GM23248 (cell line): ENCODE data around the gene C11orf71. TPM values are rescaled to one million over a fixed set of nuclear protein-coding genes. Genes with fewer than 3 reads are reported as not detected.

Source experiments
- DNase-seq: peaks from one replicate; pipeline ENCODE4 v3.0.0-alpha.2; 2015
- H2AFZ ChIP-seq: fragments of 200-600 bp; sonication (generic); 2 replicates; pipeline ENCODE4 v1.6.1; 2016; ENCODE audit warnings: antibody characterized with exemption
- H3F3A ChIP-seq: fragments of 200-600 bp; sonication (generic); 2 replicates; pipeline ENCODE4 v1.6.1; 2016; ENCODE audit warnings: mild to moderate bottlenecking, antibody characterized with exemption, mixed run types; ENCODE audit not compliant: insufficient read depth
- H3K27ac ChIP-seq: fragments of 200-600 bp; sonication (generic); 2 replicates; pipeline ENCODE4 v1.5.1; 2016; ENCODE audit warnings: mild to moderate bottlenecking
- H3K27me3 ChIP-seq: fragments of 200-600 bp; sonication (generic); replicated peaks from 2 replicates; pipeline ENCODE4 v1.6.1; 2016; ENCODE audit warnings: mild to moderate bottlenecking; ENCODE audit not compliant: insufficient read depth
- H3K36me3 ChIP-seq: fragments of 200-600 bp; sonication (generic); 2 replicates; pipeline ENCODE4 v1.6.1; 2016; ENCODE audit warnings: low read depth, mild to moderate bottlenecking
- H3K4me1 ChIP-seq: fragments of 200-600 bp; sonication (generic); 2 replicates; pipeline ENCODE4 v1.6.1; 2016; ENCODE audit warnings: mild to moderate bottlenecking; ENCODE audit not compliant: insufficient read depth
- H3K4me2 ChIP-seq: fragments of 200-600 bp; sonication (generic); one replicate; pipeline ENCODE4 v1.6.1; 2016; ENCODE audit warnings: mild to moderate bottlenecking; ENCODE audit not compliant: unreplicated experiment
- H3K4me3 ChIP-seq: fragments of 200-600 bp; sonication (generic); 2 replicates; pipeline ENCODE4 v1.5.1; 2016; ENCODE audit warnings: mild to moderate bottlenecking
- H3K79me2 ChIP-seq: fragments of 200-600 bp; sonication (generic); 2 replicates; pipeline ENCODE4 v1.6.1; 2016; ENCODE audit warnings: mild to moderate bottlenecking; ENCODE audit not compliant: insufficient read depth
- H3K9ac ChIP-seq: fragments of 200-600 bp; sonication (generic); 2 replicates; pipeline ENCODE4 v1.6.1; 2016; ENCODE audit warnings: mild to moderate bottlenecking
- H3K9me2 ChIP-seq: fragments of 200-600 bp; sonication (generic); 2 replicates; pipeline ENCODE4 v1.6.1; 2016; ENCODE audit warnings: mixed run types, mild to moderate bottlenecking, moderate library complexity; ENCODE audit not compliant: insufficient read depth
- H3K9me3 ChIP-seq: fragments of 200-600 bp; sonication (generic); one replicate; pipeline ENCODE4 v1.6.1; 2017; ENCODE audit warnings: low read depth
- H4K20me1 ChIP-seq: fragments of 200-600 bp; sonication (generic); 2 replicates; pipeline ENCODE4 v1.6.0; 2016; ENCODE audit not compliant: insufficient read depth
- EZH2 ChIP-seq: fragments of 200-600 bp; sonication (generic); IDR thresholded peaks from 2 replicates; pipeline ENCODE4 v1.6.1; 2018; ENCODE audit warnings: antibody characterized with exemption, mild to moderate bottlenecking; ENCODE audit not compliant: insufficient read depth, poor library complexity, severe bottlenecking
- EZH2phosphoT487 ChIP-seq: fragments of 200-600 bp; sonication (generic); IDR thresholded peaks from 2 replicates; pipeline ENCODE4 v1.6.1; 2018; ENCODE audit warnings: antibody characterized with exemption, moderate library complexity, mild to moderate bottlenecking, low read depth; ENCODE audit not compliant: insufficient read depth
- WGBS, 2 experiments: methylation state at CpG; one replicate each; pipeline ENCODE4 v1.1.6; 2015 to 2017; ENCODE audit warnings: low lambda C conversion rate in 2 of 2, low coverage in 1 of 2; ENCODE audit errors: missing lambda C conversion rate in 2 of 2; 5-methylcytosine and 5-hydroxymethylcytosine counted together
- in situ Hi-C: fragments of 300-500 bp; cut with MboI; formaldehyde crosslinking; loops from 2 replicates; pipeline ENCODE4 v1.15.0; 2020
- polyA plus RNA-seq: library from polyadenylated mRNA; unstranded; fragments of >200 nt; fragmentation: Nextera tagmentation; extraction: Ambion mirVana; gene quantifications from 2 replicates; pipeline ENCODE4 v1.2.1, GENCODE V29; 2016
- total RNA-seq: library from RNA; depleted of rRNA; stranded (reverse); fragments of >200 nt; shearing (Covaris generic); gene quantifications from 2 replicates; pipeline ENCODE4 v1.2.3, GENCODE V29; 2014

Gene C11orf71
- total and polyA plus RNA-seq, 2 experiments from 2014 or later = 1.8 to 4.8 TPM

DNA sequence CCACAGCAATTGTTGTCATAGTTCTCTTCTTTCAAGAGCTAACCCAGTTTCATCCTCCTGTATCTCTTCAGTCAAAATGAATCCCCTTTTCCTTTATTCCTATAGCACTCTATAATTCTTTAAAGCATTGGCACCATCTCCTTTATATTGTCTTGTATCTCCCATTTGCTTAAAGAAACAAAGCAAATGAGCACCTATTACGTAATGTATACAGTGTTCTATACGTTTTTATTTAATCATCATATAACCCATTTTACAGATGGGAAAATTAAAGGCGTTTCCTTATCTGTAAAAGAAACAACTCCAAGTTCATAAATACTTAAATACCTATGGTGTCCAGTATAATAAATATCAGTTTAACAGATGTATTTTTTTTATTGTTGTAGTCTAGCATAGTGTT lies 32.6 kb upstream of the C11orf71 start:
- no peaks in the 10 kb centered on the region for H3K4me1 ChIP-seq
- in situ Hi-C loops = no loop called here

DNA sequence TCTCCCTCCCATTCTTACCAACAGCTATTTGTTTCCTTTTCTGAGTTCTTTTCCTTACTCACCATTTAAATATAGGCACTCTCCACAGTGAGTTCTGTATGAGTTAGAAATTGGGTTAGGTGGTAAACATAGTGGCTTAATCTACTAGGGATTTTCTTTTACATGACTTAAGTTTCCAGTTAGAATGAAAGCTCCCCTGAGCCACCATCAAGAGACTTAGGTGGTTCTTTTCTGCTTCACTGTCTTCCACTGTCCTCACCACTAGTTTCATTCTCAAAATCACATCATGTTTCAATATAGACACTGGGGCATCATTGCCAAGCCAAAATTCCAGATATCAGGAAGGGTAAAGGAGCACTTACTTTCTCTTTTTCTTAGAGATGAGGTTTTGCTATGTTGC lies 30.0 kb upstream of the C11orf71 start:
- in situ Hi-C loops = no loop called here
- TF ChIP-seq EZH2 (no peak), EZH2phosphoT487 (no peak)

More for the DNA sequence above, 32.6 kb upstream of the C11orf71 start:
- DNase-seq = no peak
- Histone ChIP-seq H3K36me3 (no peaks in the 10 kb centered on the region), H3K79me2 (no peaks in the 10 kb centered on the region), H3K4me3 (no peak overlapping the region), H3K27me3 (no peaks in the 10 kb centered on the region), H3K4me2 (no peak overlapping the region), H4K20me1 (no peaks in the 10 kb centered on the region), H3K9me2 (no peaks in the 10 kb centered on the region), H3K9ac (no peak overlapping the region), H3K27ac (no peak overlapping the region), H2AFZ (no peak overlapping the region), H3F3A (no peaks in the 10 kb centered on the region), H3K9me3 (no peaks in the 10 kb centered on the region)
- TF ChIP-seq EZH2 = no peak
- TF ChIP-seq EZH2phosphoT487 = no peak
- WGBS, 2 experiments = 83 to 87% methylated on average over 3 of the region's 3 CpGs

DNA sequence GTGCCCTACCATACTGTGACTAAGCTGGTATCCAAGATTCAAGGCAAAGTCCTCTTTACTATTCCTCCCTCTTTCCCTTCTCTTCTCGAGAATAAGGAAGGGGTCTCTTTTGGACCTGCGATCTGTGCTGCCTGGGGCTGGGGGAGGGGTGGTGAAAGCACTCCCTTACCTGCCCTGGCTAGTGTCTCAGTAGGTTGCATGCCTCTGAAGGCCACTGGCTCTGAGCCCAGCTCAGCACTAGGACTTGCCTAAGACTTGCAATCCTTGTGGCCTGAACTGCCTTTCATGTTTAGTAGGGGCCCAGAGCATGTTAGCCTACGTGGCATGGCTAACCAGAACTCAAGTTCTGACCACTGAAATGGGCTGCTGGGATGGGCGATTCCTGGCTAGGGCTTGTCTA lies 26.0 kb upstream of the C11orf71 start:
- peaks cover 6% of the 10 kb centered on the region for H3K9me3 ChIP-seq
- WGBS, 2 experiments = 75 to 84% methylated on average over 4 of the region's 4 CpGs
- TF ChIP-seq EZH2 = no peak
- no peak for TF ChIP-seq EZH2phosphoT487
- no peaks in the 10 kb centered on the region for H3K4me1 ChIP-seq
- no peak overlapping the region for H2AFZ ChIP-seq
- H3K4me2 ChIP-seq = no peak overlapping the region
- DNase-seq = no peak
- no peaks in the 10 kb centered on the region for H4K20me1 ChIP-seq
- H3K9ac ChIP-seq = no peak overlapping the region
- in situ Hi-C loops = no loop called here
- H3F3A ChIP-seq = no peaks in the 10 kb centered on the region
- no peaks in the 10 kb centered on the region for H3K79me2 ChIP-seq
- no peak overlapping the region for H3K27ac ChIP-seq
- no peaks in the 10 kb centered on the region for H3K36me3 ChIP-seq
- no peak overlapping the region for H3K4me3 ChIP-seq
- no peaks in the 10 kb centered on the region for H3K27me3 ChIP-seq
- H3K9me2 ChIP-seq = no peaks in the 10 kb centered on the region

More for the DNA sequence above, 30.0 kb upstream of the C11orf71 start:
- Histone ChIP-seq H3K4me3 (no peak overlapping the region), H3K9ac (no peak overlapping the region), H3K4me1 (no peaks in the 10 kb centered on the region), H2AFZ (no peak overlapping the region), H3K27ac (no peak overlapping the region), H3K9me3 (no peaks in the 10 kb centered on the region), H3K9me2 (no peaks in the 10 kb centered on the region), H4K20me1 (no peaks in the 10 kb centered on the region), H3K36me3 (no peaks in the 10 kb centered on the region), H3K4me2 (no peak overlapping the region), H3F3A (no peaks in the 10 kb centered on the region), H3K27me3 (no peaks in the 10 kb centered on the region), H3K79me2 (no peaks in the 10 kb centered on the region)
- no peak for DNase-seq

DNA sequence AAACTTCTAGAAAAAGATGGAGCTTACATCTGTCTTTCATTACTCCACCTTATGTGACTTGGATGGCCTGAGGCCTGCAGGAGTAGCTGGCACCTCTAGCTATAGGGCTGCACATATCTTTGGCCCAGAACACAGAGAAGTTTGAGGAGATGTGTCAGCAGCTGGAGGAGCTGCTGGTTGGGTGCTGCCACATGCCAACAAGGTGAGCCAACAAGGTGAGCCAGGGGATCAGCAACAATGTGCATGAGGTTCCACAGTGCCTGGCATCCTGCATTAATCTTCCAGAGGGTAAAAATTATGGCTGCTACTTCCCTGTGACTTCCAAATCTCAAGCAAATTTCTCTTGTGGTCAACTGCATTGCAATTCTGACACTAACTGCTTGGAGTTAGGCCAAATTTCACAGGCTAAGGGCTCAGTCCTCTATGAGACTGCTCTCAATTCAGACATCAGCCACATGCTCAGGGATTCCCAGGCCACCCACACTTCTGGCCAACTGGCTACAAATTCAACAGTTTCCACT lies 16.2 kb upstream of the C11orf71 start:
- Histone ChIP-seq H3K4me1 (peaks cover 14% of the 10 kb centered on the region), H3K27me3 (no peaks in the 10 kb centered on the region), H2AFZ (no peak overlapping the region), H3F3A (peaks cover 18% of the 10 kb centered on the region; the same call in 1 of the 2 replicates), H3K79me2 (no peaks in the 10 kb centered on the region), H3K4me3 (no peak overlapping the region), H3K9ac (no peak overlapping the region), H3K27ac (peak overlapping the region; percentile 31), H3K9me2 (no peaks in the 10 kb centered on the region), H3K9me3 (no peaks in the 10 kb centered on the region), H3K4me2 (no peak overlapping the region), H4K20me1 (no peaks in the 10 kb centered on the region), H3K36me3 (no peaks in the 10 kb centered on the region)
- in situ Hi-C loops = no loop called here
- TF ChIP-seq EZH2phosphoT487 (no peak), EZH2 (no peak)
- DNase-seq = peak; percentile 70

DNA sequence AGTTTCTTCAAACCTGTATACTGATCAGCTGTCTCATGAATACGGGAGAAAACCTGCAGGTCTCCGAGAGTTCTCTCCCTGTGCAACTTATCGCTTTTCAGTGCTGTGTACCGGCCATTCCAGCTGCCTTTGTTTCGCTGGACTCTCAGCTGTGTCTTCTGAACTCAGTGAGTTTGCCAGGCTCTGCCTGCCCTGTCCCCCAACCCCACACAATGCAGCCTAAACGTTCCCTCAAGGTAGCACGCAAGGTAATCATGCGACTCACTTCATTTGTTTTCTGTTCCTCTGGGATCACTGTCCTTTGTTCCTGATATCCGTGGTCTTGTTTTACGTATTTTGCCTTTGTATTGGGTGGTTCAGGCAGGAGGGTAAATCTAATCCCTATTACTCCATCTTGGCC lies 13.6 kb upstream of the C11orf71 start:
- WGBS, 2 experiments = 81 to 82% methylated on average over 10 of the region's 10 CpGs
- in situ Hi-C loops = no loop called here

More for the DNA sequence above, 13.6 kb upstream of the C11orf71 start:
- DNase-seq = no peak
- peaks cover 34% of the 10 kb centered on the region; the same call in 1 of the 2 replicates for H3F3A ChIP-seq
- no peak overlapping the region for H3K9ac ChIP-seq
- H3K4me1 ChIP-seq = peaks cover 14% of the 10 kb centered on the region
- no peak overlapping the region for H3K4me2 ChIP-seq
- H3K27me3 ChIP-seq = no peaks in the 10 kb centered on the region
- no peaks in the 10 kb centered on the region for H3K9me2 ChIP-seq
- TF ChIP-seq EZH2phosphoT487 = no peak
- no peak for TF ChIP-seq EZH2
- H3K79me2 ChIP-seq = peaks cover 2% of the 10 kb centered on the region
- H4K20me1 ChIP-seq = no peaks in the 10 kb centered on the region
- no peaks in the 10 kb centered on the region for H3K9me3 ChIP-seq
- H3K27ac ChIP-seq = no peak overlapping the region
- H3K4me3 ChIP-seq = no peak overlapping the region
- no peak overlapping the region for H2AFZ ChIP-seq
- peaks cover 18% of the 10 kb centered on the region for H3K36me3 ChIP-seq
